Left ventricle myocardium inferior (tissue), 1 donor: ENCODE measurements around the gene CFAP300. TPM values are rescaled to one million over a fixed set of nuclear protein-coding genes. Genes with fewer than 3 reads are reported as not detected.

Source experiments
- DNase-seq: peaks from one replicate; pipeline ENCODE4 v3.0.0-alpha.2; 2020
- H3K27ac ChIP-seq: fragments of 200-600 bp; replicated peaks from 2 replicates; pipeline ENCODE4 v1.8.0; 2021
- H3K27me3 ChIP-seq: fragments of 200-600 bp; 2 replicates; pipeline ENCODE4 v1.8.0; 2021; ENCODE audit warnings: low read depth
- H3K36me3 ChIP-seq: fragments of 200-600 bp; 2 replicates; pipeline ENCODE4 v1.8.0; 2021
- H3K4me1 ChIP-seq: fragments of 200-600 bp; 2 replicates; pipeline ENCODE4 v1.8.0; 2021
- H3K4me3 ChIP-seq: fragments of 200-600 bp; 2 replicates; pipeline ENCODE4 v1.8.0; 2021; ENCODE audit warnings: mild to moderate bottlenecking, moderate library complexity
- H3K9me3 ChIP-seq: fragments of 200-600 bp; replicated peaks from 2 replicates; pipeline ENCODE4 v1.8.0; 2021
- CTCF ChIP-seq: fragments of 200-600 bp; IDR thresholded peaks from 2 replicates; pipeline ENCODE4 v1.8.0; 2021; ENCODE audit warnings: antibody characterized with exemption, mild to moderate bottlenecking, borderline replicate concordance
- intact Hi-C: fragments of 100-400 bp; cut with micrococcal nuclease; formaldehyde crosslinking; loops from one replicate; pipeline ENCODE4 v1.11.0; 2022
- total RNA-seq: library from RNA; stranded (reverse); fragmentation: NEBNext Ultra II Directional; extraction: Animal tissue kit (Norgen Biotek cat#: 25700); gene quantifications from one replicate; pipeline ENCODE4 v1.2.1, GENCODE V29; 2021
- donor health status: DM: no; HTN: yes; CAD: no; lungs with severe emphysema.

The CFAP300 gene
- total RNA-seq, 1 donor from 2014 or later, result 0.99 TPM

DNA sequence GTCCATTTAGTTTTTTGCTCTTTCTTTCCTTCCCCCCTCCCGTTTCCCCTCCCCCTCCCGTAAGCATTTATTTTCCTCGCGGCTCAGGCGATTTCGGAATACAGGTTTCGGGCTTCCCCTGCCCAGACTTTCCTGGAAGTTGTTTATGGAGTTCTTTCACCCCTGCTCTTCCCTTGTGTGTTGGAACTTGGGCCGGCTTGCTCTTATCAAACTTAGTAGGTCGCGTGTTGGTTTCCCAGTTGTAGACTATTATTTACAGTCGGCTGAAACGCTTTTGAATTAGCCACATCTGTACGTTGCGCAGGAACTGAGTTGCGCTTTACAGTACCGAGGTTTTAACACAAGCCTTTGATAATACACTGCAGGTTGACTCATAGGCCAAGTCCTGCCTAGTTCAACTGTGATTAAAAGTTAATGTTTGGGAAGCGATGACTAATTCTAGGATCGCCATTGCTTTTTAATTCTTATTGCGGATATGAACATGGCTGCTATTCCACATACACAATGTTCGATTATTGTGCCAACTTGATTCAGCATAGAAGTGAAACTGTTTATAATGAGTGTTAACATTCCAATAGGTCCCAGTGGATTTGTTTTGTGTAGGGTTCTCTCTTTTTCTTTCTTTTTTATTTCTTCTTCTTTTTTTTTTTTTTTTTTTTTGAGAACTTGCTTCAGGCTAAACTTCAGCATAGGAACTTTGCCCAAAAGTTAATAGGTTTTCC, 64.7 kb downstream of the CFAP300 start:
- intact Hi-C loops, result no loop called here
- TF ChIP-seq CTCF, result no peak
- Histone ChIP-seq H3K9me3 (no peaks in the 10 kb centered on the region), H3K4me3 (peak overlapping the region; percentile 94), H3K4me1 (peaks cover 69% of the 10 kb centered on the region), H3K36me3 (peaks cover 10% of the 10 kb centered on the region), H3K27ac (peak overlapping the region; percentile 99), H3K27me3 (no peaks in the 10 kb centered on the region)
- no peak for DNase-seq

DNA sequence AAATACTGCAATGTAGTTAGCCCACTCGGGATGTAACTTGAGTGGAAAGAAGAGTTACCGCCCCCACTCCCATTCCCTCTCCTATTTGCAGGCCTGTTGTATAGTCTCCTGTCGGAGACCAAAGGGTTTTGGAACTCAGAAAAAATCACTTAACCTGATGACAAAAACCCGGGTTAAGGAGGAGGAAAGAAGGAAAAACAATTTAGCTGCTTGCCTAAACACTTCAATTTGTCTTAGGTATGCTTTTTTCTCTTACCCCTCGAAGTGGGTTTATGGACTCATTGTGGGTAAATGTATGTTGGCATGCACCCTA, 65.2 kb downstream of the CFAP300 start:
- intact Hi-C loops, result no loop called here
- H3K27ac ChIP-seq, result peak overlapping the region; percentile 99
- DNase-seq, result no peak
- H3K27me3 ChIP-seq, result no peaks in the 10 kb centered on the region
- H3K4me3 ChIP-seq, result peak overlapping the region; percentile 94
- H3K9me3 ChIP-seq, result no peaks in the 10 kb centered on the region
- peaks cover 74% of the 10 kb centered on the region for H3K4me1 ChIP-seq
- no peak for TF ChIP-seq CTCF
- H3K36me3 ChIP-seq, result peaks cover 10% of the 10 kb centered on the region

DNA sequence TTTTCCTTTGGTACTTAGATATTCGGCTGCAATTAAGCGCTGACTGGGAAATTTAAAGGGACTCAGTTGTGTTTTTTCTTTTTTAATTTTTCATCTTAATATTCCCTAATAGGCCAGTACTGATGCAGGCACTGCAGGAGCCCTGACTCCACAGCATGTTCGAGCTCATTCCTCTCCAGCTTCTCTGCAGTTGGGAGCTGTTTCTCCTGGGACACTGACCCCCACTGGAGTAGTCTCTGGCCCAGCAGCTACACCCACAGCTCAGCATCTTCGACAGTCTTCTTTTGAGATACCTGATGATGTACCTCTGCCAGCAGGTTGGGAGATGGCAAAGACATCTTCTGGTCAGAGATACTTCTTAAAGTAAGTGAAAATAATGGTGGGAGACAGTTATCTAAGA, 66.8 kb downstream of the CFAP300 start:
- H3K27ac ChIP-seq, result no peak overlapping the region
- no peaks in the 10 kb centered on the region for H3K27me3 ChIP-seq
- peaks cover 88% of the 10 kb centered on the region for H3K4me1 ChIP-seq
- TF ChIP-seq CTCF, result no peak
- DNase-seq, result no peak
- no peaks in the 10 kb centered on the region for H3K9me3 ChIP-seq
- H3K4me3 ChIP-seq, result no peak overlapping the region
- intact Hi-C loops, result no loop called here
- peaks cover 10% of the 10 kb centered on the region for H3K36me3 ChIP-seq

- H3K27me3 ChIP-seq, result no peaks in the 10 kb centered on the region
- H3K4me3 ChIP-seq, result no peak overlapping the region
- H3K27ac ChIP-seq, result no peak overlapping the region
- TF ChIP-seq CTCF, result no peak
- intact Hi-C loops, result no loop called here
- no peak for DNase-seq
- H3K4me1 ChIP-seq, result peaks cover 90% of the 10 kb centered on the region
- peaks cover 10% of the 10 kb centered on the region for H3K36me3 ChIP-seq
- no peaks in the 10 kb centered on the region for H3K9me3 ChIP-seq
These were observed 68.3 kb downstream of the CFAP300 start for GRCh38 chr11:102115557-102115956.

GRCh38 chr11:102116453-102117205, 69.4 kb downstream of the CFAP300 start:
- intact Hi-C loops, result no loop called here
- no peak for TF ChIP-seq CTCF
- Histone ChIP-seq H3K27me3 (no peaks in the 10 kb centered on the region), H3K27ac (no peak overlapping the region), H3K9me3 (no peaks in the 10 kb centered on the region), H3K4me3 (no peak overlapping the region), H3K36me3 (peaks cover 10% of the 10 kb centered on the region), H3K4me1 (peaks cover 90% of the 10 kb centered on the region)
- no peak for DNase-seq
